Epithelial cell of esophagus (primary cell): ENCODE measurements around the gene AP4S1.
"Not testable (repeated sequence)": the region's sequence is repeated elsewhere in the genome, so short reads cannot be mapped to it uniquely, and the experiment has no call there.

Source experiments
- DNase-seq: peaks from one replicate; pipeline ENCODE4 v3.0.0; 2010; ENCODE audit warnings: low read depth
- H3K4me3 ChIP-seq: 2 replicates; pipeline ENCODE4 v1.5.1; 2011; ENCODE audit warnings: mild to moderate bottlenecking, low read length, control low read depth
- CTCF ChIP-seq: IDR thresholded peaks from 2 replicates; pipeline ENCODE4 v1.5.1; 2011; ENCODE audit warnings: low read depth, mild to moderate bottlenecking, low read length, control low read depth, inconsistent platforms; ENCODE audit not compliant: insufficient read depth; ENCODE audit errors: missing control alignments

Gene AP4S1

GRCh38 chr14:30996892-30997659 is 28.4 kb upstream of the AP4S1 start:
- DNase-seq, result no peak
- no peak overlapping the region for H3K4me3 ChIP-seq
- TF ChIP-seq CTCF, result no peak

GRCh38 chr14:30998100-30998706 is 27.2 kb upstream of the AP4S1 start:
- no peak for TF ChIP-seq CTCF
- peak; percentile 88 for DNase-seq

DNA sequence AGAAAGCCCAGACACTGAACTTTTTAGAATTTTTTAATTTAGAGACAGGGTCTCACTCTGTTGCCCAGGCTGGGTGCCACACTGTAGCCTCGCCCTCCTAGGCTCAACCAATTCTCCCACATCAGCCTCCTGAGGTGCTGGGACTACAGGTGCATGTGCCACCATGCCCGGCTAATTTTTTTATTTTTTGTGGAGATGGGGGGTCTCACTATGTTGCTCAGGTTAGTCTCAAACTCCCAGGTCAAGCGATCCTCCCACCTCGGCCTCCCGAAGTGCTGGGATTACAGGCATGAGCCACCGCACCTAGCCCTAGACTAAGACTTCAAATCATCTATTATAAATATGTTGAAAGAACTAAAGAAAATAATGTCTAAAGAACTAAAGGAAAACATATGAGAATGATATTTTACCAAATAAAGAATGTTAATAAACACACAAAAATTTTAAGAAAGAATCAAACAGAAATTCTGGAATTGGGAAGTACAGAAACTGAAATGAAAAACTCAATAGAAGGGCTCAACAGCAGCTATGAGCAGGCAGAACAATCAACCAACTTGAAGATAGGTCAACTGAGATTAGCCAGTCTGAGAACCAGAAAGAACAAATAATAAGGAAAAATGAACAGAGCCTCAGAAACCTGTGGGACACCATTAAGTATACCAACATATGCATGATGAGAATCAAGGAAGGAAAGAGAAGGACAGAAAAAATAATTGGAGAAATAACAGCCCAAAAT is 26.2 kb upstream of the AP4S1 start:
- TF ChIP-seq CTCF, result no peak
- no peak for DNase-seq
- no peak overlapping the region for H3K4me3 ChIP-seq

More at GRCh38 chr14:30998100-30998706, 27.2 kb upstream of the AP4S1 start:
- H3K4me3 ChIP-seq, result no peak overlapping the region

DNA sequence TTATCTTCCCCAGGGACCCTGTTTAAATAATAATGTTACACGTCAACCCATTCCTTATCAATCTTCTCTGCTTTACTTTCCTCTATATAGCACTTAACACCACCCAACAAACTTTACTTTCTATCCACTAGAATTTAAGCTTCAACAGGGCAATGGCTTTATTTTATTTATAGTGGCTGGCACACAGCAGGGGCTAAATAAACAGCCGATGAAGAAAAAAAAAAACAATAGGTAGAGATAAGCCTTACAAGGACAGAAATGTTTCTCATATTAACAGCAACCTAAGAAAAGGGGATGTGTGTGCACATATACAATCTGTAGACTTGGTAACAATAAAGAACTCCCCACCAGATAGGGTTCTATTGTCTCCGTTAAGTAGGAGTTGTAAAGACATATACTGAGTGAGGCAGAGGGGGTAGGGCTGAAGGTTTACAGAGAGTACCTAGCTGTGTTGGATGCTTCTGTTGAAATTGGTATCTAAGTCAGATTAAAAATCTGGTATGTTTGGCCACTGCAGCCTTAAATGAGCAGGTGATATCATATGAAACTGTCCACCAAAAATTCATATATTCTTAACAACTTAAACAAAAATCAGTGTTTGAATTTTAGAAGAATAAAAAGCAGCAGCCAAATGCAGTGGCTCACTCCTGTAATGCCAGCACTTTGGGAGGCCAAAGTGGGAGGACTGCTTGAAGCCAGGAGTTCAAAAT is 24.7 kb upstream of the AP4S1 start:
- no peak for TF ChIP-seq CTCF
- no peak overlapping the region for H3K4me3 ChIP-seq
- DNase-seq, result no peak

GRCh38 chr14:31001339-31001658 is 24.1 kb upstream of the AP4S1 start:
- DNase-seq, result no peak
- no peak overlapping the region for H3K4me3 ChIP-seq
- no peak for TF ChIP-seq CTCF

DNA sequence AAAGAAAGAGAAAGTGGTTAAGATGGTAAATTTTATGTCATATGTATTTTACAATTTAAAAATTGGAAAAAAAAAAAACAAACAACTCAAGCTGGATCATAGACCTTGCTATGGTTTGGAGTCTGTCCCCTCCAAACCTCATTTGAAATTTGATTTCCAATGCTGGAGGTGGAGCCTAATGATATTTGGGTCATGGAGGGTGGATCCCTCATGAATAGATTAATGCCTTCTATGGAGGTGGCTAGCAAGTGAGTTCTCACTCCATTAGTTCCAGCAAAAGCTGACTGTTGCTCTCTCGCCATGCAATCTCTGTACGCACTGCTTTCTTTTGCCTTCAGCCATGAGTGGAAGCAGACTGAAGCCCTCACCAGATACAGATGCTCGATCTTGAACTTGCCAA is 22.2 kb upstream of the AP4S1 start:
- TF ChIP-seq CTCF, result no peak
- no peak for DNase-seq
- no peak overlapping the region for H3K4me3 ChIP-seq

DNA sequence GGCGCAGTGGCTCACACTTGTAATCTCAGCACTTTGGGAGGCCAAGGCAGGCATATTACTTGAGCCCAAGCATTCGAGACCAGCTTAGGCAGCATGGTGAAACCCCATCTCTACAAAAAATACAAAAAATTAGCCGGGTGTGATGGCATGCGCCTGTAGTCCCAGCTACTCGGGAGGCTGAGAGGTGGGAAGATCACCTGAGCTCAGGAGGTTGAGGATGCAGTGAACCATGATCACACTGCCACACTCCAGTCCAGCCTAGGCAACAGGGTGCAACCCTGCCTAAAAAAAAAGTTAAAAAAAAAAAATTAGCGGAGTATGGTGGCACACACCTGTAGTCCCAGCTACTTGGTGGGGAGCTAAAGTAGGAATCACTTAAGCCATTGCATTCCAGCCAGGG is 21.4 kb upstream of the AP4S1 start:
- not testable (repeated sequence) for H3K4me3 ChIP-seq, DNase-seq
